Neural cell (in vitro differentiated cells): ENCODE data around the gene PPARG. TPM values are rescaled to one million over a fixed set of nuclear protein-coding genes. Genes with fewer than 3 reads are reported as not detected.

Experiments used
- H2AFZ ChIP-seq: fragments of 200-600, 300-800 bp; sonication (generic), shearing (Covaris generic); 2 replicates; pipeline ENCODE4 v1.6.0; 2014; ENCODE audit warnings: low read depth, mild to moderate bottlenecking, antibody characterized with exemption, low read length, moderate library complexity
- H3F3A ChIP-seq: fragments of 200-600 bp; shearing (Covaris generic); 2 replicates; pipeline ENCODE4 v1.6.1; 2016; ENCODE audit warnings: mild to moderate bottlenecking, moderate library complexity, mixed read lengths, antibody characterized with exemption, low read length; ENCODE audit not compliant: insufficient read depth, poor library complexity, severe bottlenecking
- H3K27ac ChIP-seq: fragments of 200-600, 300-800 bp; sonication (generic), shearing (Covaris generic); 2 replicates; pipeline ENCODE4 v1.5.1; 2014; ENCODE audit warnings: mild to moderate bottlenecking, low read length, moderate library complexity
- H3K27me3 ChIP-seq: fragments of 300-800, 200-600 bp; sonication (generic), shearing (Covaris generic); 2 replicates; pipeline ENCODE4 v1.6.0; 2014; ENCODE audit warnings: mild to moderate bottlenecking, low read depth, low read length, moderate library complexity; ENCODE audit not compliant: insufficient read depth
- H3K36me3 ChIP-seq: fragments of 300-800, 200-600 bp; sonication (generic), shearing (Covaris generic); 2 replicates; pipeline ENCODE4 v1.5.1; 2014; ENCODE audit warnings: mild to moderate bottlenecking, antibody characterized with exemption, low read length, moderate library complexity; ENCODE audit not compliant: insufficient read depth
- H3K4me2 ChIP-seq: fragments of 300-800, 200-600 bp; sonication (generic), shearing (Covaris generic); 2 replicates; pipeline ENCODE4 v1.6.0; 2014; ENCODE audit warnings: mild to moderate bottlenecking, low read length
- H3K4me3 ChIP-seq: fragments of 300-800, 200-600 bp; sonication (generic), shearing (Covaris generic); 2 replicates; pipeline ENCODE4 v1.5.1; 2014; ENCODE audit warnings: mild to moderate bottlenecking, low read length, moderate library complexity
- H3K79me2 ChIP-seq: fragments of 200-600 bp; shearing (Covaris generic); replicated peaks from 2 replicates; pipeline ENCODE4 v1.6.0; 2014; ENCODE audit warnings: mild to moderate bottlenecking, low read length, moderate library complexity; ENCODE audit not compliant: insufficient read depth
- H3K9ac ChIP-seq: fragments of 300-800, 200-600 bp; sonication (generic), shearing (Covaris generic); 2 replicates; pipeline ENCODE4 v1.6.1; 2016; ENCODE audit warnings: mild to moderate bottlenecking, low read length, mixed read lengths
- H3K9me2 ChIP-seq: fragments of 200-600 bp; shearing (Covaris generic); 2 replicates; pipeline ENCODE4 v1.6.1; 2016; ENCODE audit warnings: mild to moderate bottlenecking, low read length, mixed read lengths; ENCODE audit not compliant: insufficient read depth
- H3K9me3 ChIP-seq: fragments of 200-600, 300-800 bp; sonication (generic), shearing (Covaris generic); 2 replicates; pipeline ENCODE4 v1.6.1; 2016; ENCODE audit warnings: mild to moderate bottlenecking, mixed run types, low read length, moderate library complexity, mixed read lengths
- H4K20me1 ChIP-seq: fragments of 200-600 bp; shearing (Covaris generic); 2 replicates; pipeline ENCODE4 v1.6.1; 2016; ENCODE audit warnings: mild to moderate bottlenecking, mixed run types; ENCODE audit not compliant: insufficient read depth
- EP300 ChIP-seq: fragments of 450-650 bp; conservative IDR thresholded peaks from 2 replicates; pipeline ENCODE4 v1.6.1; 2014; ENCODE audit warnings: antibody characterized with exemption, mild to moderate bottlenecking, moderate library complexity; ENCODE audit not compliant: poor library complexity, severe bottlenecking
- EZH2 ChIP-seq: fragments of 200-600, 300-800 bp; shearing (Covaris generic), sonication (generic); IDR thresholded peaks from 2 replicates; pipeline ENCODE4 v1.6.1; 2014; ENCODE audit warnings: antibody characterized with exemption, low read length, borderline replicate concordance, mild to moderate bottlenecking; ENCODE audit not compliant: insufficient read depth, poor library complexity, severe bottlenecking
- MXI1 ChIP-seq: fragments of 450-650 bp; conservative IDR thresholded peaks from 2 replicates; pipeline ENCODE4 v1.6.1; 2014; ENCODE audit warnings: antibody characterized with exemption, mild to moderate bottlenecking; ENCODE audit not compliant: poor library complexity, severe bottlenecking
- POLR2AphosphoS5 ChIP-seq: IDR thresholded peaks from 2 replicates; pipeline ENCODE4 v1.6.1; 2012
- RAD21 ChIP-seq: fragments of 450-650 bp; conservative IDR thresholded peaks from 2 replicates; pipeline ENCODE4 v1.6.1; 2014; ENCODE audit warnings: antibody characterized with exemption, mild to moderate bottlenecking, moderate library complexity
- SMC3 ChIP-seq: fragments of 450-650 bp; conservative IDR thresholded peaks from 2 replicates; pipeline ENCODE4 v1.6.1; 2014; ENCODE audit warnings: antibody characterized with exemption, mild to moderate bottlenecking, moderate library complexity; ENCODE audit not compliant: poor library complexity
- TAF1 ChIP-seq: IDR thresholded peaks from 2 replicates; pipeline ENCODE4 v1.6.1; 2012; ENCODE audit warnings: low read depth
- polyA plus RNA-seq: library from polyadenylated mRNA; depleted of rRNA; stranded (reverse); fragments of >200 nt; gene quantifications from 2 replicates; pipeline ENCODE4 v1.2.3, GENCODE V29; 2014
- TF ChIP-seq, protein P1 (sequence below): IDR thresholded peaks from 2 replicates; pipeline ENCODE4 v1.6.1; 2012; ENCODE audit warnings: borderline replicate concordance
- TF ChIP-seq, protein P2 (sequence below): fragments of 450-650 bp; IDR thresholded peaks from 2 replicates; pipeline ENCODE4 v1.5.1; 2014; ENCODE audit warnings: antibody characterized with exemption, mild to moderate bottlenecking, moderate library complexity; ENCODE audit not compliant: poor library complexity, severe bottlenecking

The PPARG gene
- polyA plus RNA-seq, 1 donor from 2014 or later, result 0.35 TPM

DNA sequence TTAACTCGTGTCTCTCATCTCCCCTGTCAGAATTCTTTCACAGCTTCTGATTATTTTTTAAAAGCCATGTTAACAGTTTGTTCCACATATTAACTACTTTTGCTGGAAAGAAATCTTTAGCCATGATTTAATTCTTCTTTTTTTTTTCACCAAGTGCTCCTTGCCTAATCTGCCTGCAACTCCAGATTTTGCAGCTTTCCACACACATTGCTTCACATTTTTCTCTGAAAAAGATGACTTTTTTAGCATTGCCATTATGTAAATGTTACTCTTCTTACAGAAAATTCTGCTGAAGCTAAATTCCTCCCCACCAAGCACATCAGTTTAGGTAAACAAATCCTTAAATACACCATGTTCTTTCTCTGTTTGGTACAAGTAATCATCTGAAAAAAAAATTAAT, 23.4 kb upstream of the PPARG start:
- Histone ChIP-seq H3K9me2 (no peaks in the 10 kb centered on the region), H3K79me2 (no peaks in the 10 kb centered on the region), H2AFZ (no peak overlapping the region), H3K27me3 (no peaks in the 10 kb centered on the region), H3K27ac (no peak overlapping the region), H3K36me3 (no peaks in the 10 kb centered on the region), H3F3A (no peaks in the 10 kb centered on the region), H4K20me1 (no peaks in the 10 kb centered on the region), H3K4me2 (no peak overlapping the region), H3K9me3 (no peaks in the 10 kb centered on the region), H3K4me3 (no peak overlapping the region), H3K9ac (no peak overlapping the region)
- TF ChIP-seq, protein P1, sequence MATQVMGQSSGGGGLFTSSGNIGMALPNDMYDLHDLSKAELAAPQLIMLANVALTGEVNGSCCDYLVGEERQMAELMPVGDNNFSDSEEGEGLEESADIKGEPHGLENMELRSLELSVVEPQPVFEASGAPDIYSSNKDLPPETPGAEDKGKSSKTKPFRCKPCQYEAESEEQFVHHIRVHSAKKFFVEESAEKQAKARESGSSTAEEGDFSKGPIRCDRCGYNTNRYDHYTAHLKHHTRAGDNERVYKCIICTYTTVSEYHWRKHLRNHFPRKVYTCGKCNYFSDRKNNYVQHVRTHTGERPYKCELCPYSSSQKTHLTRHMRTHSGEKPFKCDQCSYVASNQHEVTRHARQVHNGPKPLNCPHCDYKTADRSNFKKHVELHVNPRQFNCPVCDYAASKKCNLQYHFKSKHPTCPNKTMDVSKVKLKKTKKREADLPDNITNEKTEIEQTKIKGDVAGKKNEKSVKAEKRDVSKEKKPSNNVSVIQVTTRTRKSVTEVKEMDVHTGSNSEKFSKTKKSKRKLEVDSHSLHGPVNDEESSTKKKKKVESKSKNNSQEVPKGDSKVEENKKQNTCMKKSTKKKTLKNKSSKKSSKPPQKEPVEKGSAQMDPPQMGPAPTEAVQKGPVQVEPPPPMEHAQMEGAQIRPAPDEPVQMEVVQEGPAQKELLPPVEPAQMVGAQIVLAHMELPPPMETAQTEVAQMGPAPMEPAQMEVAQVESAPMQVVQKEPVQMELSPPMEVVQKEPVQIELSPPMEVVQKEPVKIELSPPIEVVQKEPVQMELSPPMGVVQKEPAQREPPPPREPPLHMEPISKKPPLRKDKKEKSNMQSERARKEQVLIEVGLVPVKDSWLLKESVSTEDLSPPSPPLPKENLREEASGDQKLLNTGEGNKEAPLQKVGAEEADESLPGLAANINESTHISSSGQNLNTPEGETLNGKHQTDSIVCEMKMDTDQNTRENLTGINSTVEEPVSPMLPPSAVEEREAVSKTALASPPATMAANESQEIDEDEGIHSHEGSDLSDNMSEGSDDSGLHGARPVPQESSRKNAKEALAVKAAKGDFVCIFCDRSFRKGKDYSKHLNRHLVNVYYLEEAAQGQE, result no peak
- TF ChIP-seq TAF1, result no peak
- TF ChIP-seq POLR2AphosphoS5, result no peak
- no peak for TF ChIP-seq SMC3
- TF ChIP-seq EP300, result no peak
- TF ChIP-seq MXI1, result no peak
- no peak for TF ChIP-seq RAD21
- no peak for TF ChIP-seq EZH2
- TF ChIP-seq, protein P2, sequence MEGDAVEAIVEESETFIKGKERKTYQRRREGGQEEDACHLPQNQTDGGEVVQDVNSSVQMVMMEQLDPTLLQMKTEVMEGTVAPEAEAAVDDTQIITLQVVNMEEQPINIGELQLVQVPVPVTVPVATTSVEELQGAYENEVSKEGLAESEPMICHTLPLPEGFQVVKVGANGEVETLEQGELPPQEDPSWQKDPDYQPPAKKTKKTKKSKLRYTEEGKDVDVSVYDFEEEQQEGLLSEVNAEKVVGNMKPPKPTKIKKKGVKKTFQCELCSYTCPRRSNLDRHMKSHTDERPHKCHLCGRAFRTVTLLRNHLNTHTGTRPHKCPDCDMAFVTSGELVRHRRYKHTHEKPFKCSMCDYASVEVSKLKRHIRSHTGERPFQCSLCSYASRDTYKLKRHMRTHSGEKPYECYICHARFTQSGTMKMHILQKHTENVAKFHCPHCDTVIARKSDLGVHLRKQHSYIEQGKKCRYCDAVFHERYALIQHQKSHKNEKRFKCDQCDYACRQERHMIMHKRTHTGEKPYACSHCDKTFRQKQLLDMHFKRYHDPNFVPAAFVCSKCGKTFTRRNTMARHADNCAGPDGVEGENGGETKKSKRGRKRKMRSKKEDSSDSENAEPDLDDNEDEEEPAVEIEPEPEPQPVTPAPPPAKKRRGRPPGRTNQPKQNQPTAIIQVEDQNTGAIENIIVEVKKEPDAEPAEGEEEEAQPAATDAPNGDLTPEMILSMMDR, result no peak

DNA sequence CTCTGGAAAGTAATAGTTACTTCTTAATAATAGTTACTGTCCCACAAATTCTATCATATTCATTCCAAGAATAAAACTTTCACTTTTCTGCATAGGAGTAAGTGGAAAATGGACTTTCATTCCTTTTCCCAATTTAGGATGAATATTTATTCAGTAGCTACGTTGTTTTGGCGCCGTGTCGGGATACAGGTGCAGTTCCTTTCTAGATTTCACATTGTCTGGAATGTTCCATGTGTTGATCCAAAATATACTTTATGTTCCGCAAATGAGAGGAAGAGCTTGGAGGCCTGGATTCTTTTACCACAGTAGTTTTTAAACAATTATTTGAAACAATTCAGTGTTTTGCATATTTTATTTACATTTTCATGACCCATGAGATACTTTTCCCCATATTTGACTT, 22.8 kb upstream of the PPARG start:
- Histone ChIP-seq H2AFZ (no peak overlapping the region), H3K27ac (no peak overlapping the region), H3K79me2 (no peaks in the 10 kb centered on the region), H3K4me3 (no peak overlapping the region), H3F3A (no peaks in the 10 kb centered on the region), H3K4me2 (no peak overlapping the region), H3K36me3 (no peaks in the 10 kb centered on the region), H3K9me2 (no peaks in the 10 kb centered on the region), H3K9me3 (no peaks in the 10 kb centered on the region), H4K20me1 (no peaks in the 10 kb centered on the region), H3K27me3 (no peaks in the 10 kb centered on the region), H3K9ac (no peak overlapping the region)
- no peak for TF ChIP-seq EP300
- no peak for TF ChIP-seq RAD21
- TF ChIP-seq, protein P1, result no peak
